Nucleus accumbens (tissue), 56 donors: ENCODE measurements around the gene ZMYND11.
"Not testable (repeated sequence)": the region's sequence is repeated elsewhere in the genome, so short reads cannot be mapped to it uniquely, and the experiment has no call there.

Experiments
- DNase-seq, 56 donors: peaks; one replicate each; lab custom pipeline; 2025; lab: John Stamatoyannopoulos, UW

The ZMYND11 gene

GRCh38 chr10:279232-279631 lies 144.0 kb downstream of the ZMYND11 start:
- DNase-seq = no peak

- DNase-seq = no peak
Observed at GRCh38 chr10:279655-280054, 144.4 kb downstream of the ZMYND11 start.

- no peak for DNase-seq
Observed at GRCh38 chr10:282294-283139, 147.3 kb downstream of the ZMYND11 start.

GRCh38 chr10:283140-283479 lies 147.9 kb downstream of the ZMYND11 start:
- no peak for DNase-seq

GRCh38 chr10:283916-284356 lies 148.7 kb downstream of the ZMYND11 start:
- no peak for DNase-seq

DNA sequence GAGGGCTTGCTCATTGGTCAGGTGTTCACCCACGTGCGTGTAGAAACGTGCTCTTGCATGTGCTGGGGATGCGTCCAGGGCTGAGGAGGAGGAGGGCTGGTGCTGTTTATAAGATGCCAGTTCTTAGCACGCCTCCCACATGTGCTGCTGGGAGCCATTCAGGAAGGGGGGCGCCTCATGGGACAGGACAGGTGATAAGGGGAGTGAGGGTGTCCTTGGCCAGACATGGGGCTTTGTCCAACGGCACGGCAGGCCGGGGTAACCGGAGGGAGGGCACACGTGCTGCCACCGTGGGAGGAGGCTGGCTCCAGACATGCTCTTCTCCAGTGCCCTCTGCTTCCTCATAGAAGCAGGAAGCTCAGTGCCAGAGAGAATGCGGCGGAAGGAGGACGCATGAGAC lies 150.0 kb downstream of the ZMYND11 start:
- no peak for DNase-seq

DNA sequence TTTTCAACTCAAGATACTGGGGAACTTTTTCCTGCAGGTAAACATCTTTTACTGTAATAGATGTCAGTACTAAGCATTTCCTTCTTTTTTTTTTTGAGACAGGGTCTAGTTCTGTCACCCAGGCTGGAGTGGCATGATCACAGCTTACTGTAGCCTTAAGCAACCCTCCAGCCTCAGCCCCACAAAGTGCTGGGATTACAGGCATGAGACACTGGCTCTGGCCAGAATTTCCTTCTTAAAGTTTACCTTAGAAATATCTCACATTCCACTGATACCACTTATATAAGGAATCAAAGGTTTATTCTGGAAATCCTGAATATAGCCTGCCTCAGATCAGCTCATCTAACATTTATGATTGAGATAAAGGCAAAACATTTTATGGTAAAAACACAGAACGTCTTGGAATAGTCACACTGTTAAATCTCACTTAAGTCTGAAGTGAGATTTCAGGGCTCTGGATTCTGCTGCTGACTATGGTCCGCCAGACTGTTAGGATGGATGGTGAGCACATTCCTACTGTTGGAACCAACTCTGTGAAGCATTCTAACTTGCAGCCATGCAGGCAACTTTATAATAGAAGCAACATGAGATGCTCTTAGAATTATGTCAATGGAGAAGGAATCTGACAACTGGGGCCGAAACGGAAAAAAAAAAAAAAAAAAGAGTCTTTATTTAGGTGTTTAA lies 151.9 kb downstream of the ZMYND11 start:
- no peak for DNase-seq

GRCh38 chr10:287814-288213 lies 152.6 kb downstream of the ZMYND11 start:
- DNase-seq = no peak

DNA sequence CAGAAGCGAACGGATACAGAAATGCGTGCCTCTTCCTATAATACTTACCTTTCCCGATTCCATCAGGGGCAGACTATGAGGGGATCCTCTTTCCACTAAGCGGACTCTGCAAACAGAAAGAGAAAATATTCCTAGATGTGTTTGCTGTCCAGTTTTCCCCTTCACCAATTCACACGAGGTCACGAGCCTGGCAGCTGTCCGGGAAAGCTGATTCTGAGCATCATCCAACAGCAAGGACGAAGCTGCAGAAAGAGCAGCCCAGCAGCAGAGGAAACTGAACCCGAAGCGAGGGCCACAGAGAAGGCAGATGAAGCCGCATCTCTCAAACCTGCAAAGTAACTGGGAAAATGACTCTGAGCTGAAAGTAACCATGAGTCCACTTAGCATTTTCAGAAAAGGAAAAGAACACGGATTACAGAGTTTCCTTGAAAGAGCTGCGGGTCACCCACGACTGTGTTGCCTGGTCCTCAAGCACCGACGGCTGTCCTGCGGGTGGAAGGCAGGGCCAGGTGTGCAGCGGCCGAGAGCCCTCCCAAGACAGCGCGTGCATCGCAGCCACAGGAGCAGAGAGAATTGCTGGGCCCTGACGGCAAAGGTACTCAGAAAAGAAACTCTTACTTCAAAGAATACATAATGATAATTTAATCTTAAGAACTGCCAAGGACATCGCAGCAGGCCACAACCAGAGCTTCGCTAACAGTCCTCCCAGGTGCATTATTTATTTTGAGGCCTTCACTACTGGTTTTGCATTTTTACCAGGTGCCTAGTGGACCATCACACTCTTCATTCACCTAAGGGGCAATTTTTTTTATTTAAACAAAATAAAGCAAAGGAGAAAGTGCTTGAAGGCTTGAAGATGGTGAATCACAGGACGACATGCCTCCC lies 153.3 kb downstream of the ZMYND11 start:
- DNase-seq = no peak

DNA sequence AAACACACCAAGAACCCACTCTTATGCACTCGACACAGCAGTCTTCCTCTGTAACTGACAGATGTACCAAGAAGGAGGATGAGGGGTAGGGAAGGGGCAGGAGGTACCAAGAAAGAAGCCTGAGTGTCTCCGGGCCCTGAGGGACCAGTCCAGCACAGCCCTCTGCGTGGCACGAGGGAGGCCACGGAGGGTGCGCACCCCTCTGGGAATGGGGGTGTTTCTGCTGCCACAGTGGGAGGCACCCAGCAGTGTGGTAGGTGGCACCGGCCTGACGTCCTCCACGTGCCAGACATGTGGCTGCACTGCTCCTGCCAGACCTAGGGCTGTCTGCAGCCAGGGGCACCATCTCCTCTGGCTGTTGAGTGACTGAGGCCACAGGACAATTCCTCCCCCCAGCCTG lies 154.3 kb downstream of the ZMYND11 start:
- no peak for DNase-seq

DNA sequence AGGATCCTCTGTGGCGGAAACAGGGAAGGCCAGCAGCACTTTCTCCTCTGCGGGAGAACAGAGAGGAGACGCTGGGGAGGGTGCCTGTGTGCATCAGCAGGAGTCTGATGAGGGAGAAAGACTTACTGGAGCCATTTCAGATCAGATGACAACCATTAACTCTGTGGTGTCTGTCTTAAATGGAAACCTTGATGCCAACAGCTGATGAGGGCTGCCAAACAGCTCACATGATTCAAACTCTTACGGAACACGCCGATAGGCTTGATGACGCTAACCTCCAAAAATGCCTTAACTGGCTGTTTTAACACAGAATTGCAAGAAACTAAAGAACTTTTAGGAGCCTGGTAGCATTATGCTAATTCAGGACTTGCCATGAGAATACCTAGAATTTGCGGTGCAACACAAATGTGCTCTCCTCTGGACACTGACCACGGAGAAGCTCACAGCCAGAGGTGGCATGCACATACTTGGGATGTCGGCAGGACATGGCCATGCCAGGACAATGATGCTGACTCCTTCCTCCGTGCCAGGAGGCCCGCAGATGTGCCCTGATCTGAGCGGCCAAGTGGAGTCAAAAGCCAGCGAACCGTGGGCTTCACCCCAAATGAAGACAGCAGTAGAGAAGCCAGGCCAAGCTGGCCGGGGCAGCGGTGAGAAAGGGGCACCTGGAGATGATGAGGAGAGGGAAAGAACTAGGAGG lies 154.9 kb downstream of the ZMYND11 start:
- no peak for DNase-seq

DNA sequence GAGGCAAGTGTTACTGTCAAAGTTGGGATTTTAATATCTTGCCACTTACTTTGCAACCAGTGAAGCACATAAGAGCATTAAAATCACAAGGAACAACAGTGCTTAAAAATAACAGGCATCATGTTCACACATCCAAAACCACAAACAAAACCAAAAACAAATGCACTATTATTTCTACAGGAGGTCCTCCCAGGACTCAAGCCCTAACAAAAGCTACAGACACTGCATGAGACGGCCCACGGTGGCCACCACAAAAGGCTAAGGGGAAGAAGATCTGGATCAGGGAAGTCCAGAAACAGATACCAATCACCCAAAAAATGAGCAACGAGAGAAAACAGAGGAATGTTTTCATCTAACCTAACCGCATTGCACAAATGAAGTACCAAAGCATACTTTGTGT lies 158.4 kb downstream of the ZMYND11 start:
- DNase-seq = no peak

GRCh38 chr10:297567-297966 lies 162.3 kb downstream of the ZMYND11 start:
- no peak for DNase-seq

DNA sequence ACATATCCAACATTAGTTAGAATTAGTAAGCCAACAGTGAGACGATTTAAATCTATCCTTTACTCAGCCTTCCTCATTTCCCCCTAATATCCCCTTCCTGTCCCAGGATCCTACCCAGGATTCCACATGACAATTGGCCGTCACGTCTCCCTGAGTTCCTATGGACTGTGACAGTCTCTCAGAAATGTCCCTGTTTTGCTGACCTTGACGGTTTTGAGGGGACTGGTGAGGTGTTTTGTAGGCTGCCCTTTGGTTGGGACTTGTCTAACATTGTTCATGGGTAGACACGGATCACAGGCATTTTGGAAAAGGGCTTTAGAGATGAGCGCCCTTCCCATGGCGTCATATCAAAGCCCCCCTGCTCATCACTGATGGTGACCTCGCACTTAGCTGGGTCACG lies 162.8 kb downstream of the ZMYND11 start:
- DNase-seq = no peak

DNA sequence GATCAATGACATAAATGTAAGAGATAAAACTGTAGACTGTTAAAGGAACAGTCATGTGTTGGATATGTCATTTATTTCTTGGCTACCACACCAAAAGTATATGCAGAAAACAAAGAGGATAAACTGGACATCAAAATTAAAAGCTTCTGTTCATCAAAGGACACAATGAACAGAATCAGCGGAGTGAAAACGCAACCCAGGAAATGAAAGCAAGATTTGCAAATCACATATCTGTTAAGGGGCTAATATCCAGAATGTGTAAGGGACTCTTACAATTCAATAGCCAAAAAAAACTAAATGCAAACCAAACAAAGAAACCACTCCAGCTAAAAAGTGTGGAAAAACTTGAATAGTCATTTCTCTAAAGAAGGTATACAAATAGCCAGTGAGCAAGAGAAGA lies 164.3 kb downstream of the ZMYND11 start:
- no peak for DNase-seq

DNA sequence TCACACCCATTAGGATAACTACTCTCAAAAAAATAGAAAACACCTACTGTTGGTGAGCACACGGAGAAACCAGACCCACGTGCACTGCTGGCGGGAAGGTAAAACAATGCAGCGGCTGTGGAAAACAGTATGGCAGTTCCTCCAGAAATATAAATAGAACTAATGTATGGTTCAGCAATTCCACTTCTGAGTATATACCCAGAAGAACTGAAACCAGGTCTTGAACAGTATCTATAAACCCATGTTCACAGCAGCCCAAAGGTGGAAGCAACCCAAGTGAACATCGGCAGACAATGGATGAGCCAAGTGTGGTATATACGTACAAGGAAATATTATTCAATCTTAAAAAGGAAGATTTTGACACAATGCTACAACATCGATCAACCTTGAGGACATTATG lies 164.7 kb downstream of the ZMYND11 start:
- no peak for DNase-seq

GRCh38 chr10:300580-300979 lies 165.3 kb downstream of the ZMYND11 start:
- not testable (repeated sequence) for DNase-seq

GRCh38 chr10:301536-301935 lies 166.3 kb downstream of the ZMYND11 start:
- no peak for DNase-seq
